Activated T-helper 2 cell treated with anti-CD3 and anti-CD28 coated beads, Interferon-gamma antibody, Interleukin-2, Interleukin-4, amounts not matched to agents 10 μg/mL and 5 μg/mL and 100 μg/mL, durations not matched to agents 14 hours and 24 hours and 36 hours (primary cell): ENCODE results near the gene CAPN8. TPM values are rescaled to one million over a fixed set of nuclear protein-coding genes. Genes with fewer than 3 reads are reported as not detected.

Experiments used
- DNase-seq: peaks from one replicate; pipeline ENCODE4 v3.0.0; 2021; ENCODE audit warnings: low spot score
- H3K27ac Mint-ChIP-seq: one replicate; pipeline ENCODE4 v1.8.0; 2021; ENCODE audit warnings: mixed read lengths
- H3K27me3 Mint-ChIP-seq: one replicate; pipeline ENCODE4 v1.8.0; 2021; ENCODE audit warnings: low read depth, mixed read lengths
- H3K36me3 Mint-ChIP-seq: one replicate; pipeline ENCODE4 v1.8.0; 2021; ENCODE audit warnings: low read depth, mixed read lengths
- H3K4me1 Mint-ChIP-seq: one replicate; pipeline ENCODE4 v1.8.0; 2021; ENCODE audit warnings: low read depth, mixed read lengths
- H3K4me3 Mint-ChIP-seq: one replicate; pipeline ENCODE4 v1.8.0; 2021; ENCODE audit warnings: low read depth, mild to moderate bottlenecking, moderate library complexity, mixed read lengths
- H3K9me3 Mint-ChIP-seq: one replicate; pipeline ENCODE4 v1.8.0; 2021; ENCODE audit warnings: mixed read lengths
- intact Hi-C: fragments of 100-400 bp; cut with micrococcal nuclease; formaldehyde crosslinking; loops from one replicate; pipeline ENCODE4 v1.15.1; 2023
- total RNA-seq: library from RNA; stranded (reverse); gene quantifications from 2 replicates; pipeline ENCODE4 v1.2.3, GENCODE V29; 2022

Gene CAPN8
- total RNA-seq, 1 donor from 2014 or later = not detected

GRCh38 chr1:223642237-223642636 is 23.3 kb downstream of the CAPN8 start:
- peaks cover 6% of the 10 kb centered on the region for H3K4me1 Mint-ChIP-seq
- peaks cover 15% of the 10 kb centered on the region for H3K27me3 Mint-ChIP-seq
- H3K9me3 Mint-ChIP-seq = peaks cover 32% of the 10 kb centered on the region
- no peak overlapping the region for H3K27ac Mint-ChIP-seq
- intact Hi-C loops = no loop called here
- H3K4me3 Mint-ChIP-seq = no peak overlapping the region
- DNase-seq = no peak
- H3K36me3 Mint-ChIP-seq = peaks cover 10% of the 10 kb centered on the region

DNA sequence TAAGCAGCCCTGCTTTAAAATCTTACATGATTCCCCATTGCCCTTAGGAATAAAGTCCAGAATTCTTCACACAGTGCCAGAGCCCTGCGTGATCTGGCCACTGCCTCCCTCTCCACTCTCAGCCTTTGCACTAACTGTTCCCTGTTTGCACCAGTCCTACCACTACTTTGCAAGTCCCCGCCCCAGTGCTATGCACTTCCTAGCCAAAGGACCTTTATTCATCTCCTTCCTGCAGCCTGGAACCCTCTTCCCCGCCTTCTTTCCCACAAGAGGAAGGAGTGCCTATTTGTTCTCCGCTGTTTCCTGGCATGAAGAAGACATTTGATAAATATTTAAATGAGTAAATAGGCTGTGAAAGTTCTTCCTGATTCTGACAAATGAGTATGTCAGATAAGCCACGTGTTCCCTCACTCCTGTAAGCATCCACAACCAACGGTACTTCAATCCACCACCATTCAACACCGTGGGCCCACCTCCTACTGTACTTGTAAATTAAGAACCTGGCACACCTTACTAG is 23.9 kb downstream of the CAPN8 start:
- no peak for DNase-seq
- intact Hi-C loops = no loop called here
- no peak overlapping the region for H3K27ac Mint-ChIP-seq
- no peak overlapping the region for H3K4me3 Mint-ChIP-seq
- peaks cover 6% of the 10 kb centered on the region for H3K4me1 Mint-ChIP-seq
- H3K27me3 Mint-ChIP-seq = peaks cover 20% of the 10 kb centered on the region
- peaks cover 35% of the 10 kb centered on the region for H3K9me3 Mint-ChIP-seq
- H3K36me3 Mint-ChIP-seq = peaks cover 10% of the 10 kb centered on the region

- Mint-ChIP-seq H3K4me3 (no peak overlapping the region), H3K9me3 (peaks cover 35% of the 10 kb centered on the region), H3K36me3 (peaks cover 10% of the 10 kb centered on the region), H3K27me3 (peaks cover 25% of the 10 kb centered on the region), H3K27ac (no peak overlapping the region), H3K4me1 (peaks cover 6% of the 10 kb centered on the region)
- intact Hi-C loops = no loop called here
- no peak for DNase-seq
These were observed 26.2 kb downstream of the CAPN8 start for GRCh38 chr1:223639331-223639749.

DNA sequence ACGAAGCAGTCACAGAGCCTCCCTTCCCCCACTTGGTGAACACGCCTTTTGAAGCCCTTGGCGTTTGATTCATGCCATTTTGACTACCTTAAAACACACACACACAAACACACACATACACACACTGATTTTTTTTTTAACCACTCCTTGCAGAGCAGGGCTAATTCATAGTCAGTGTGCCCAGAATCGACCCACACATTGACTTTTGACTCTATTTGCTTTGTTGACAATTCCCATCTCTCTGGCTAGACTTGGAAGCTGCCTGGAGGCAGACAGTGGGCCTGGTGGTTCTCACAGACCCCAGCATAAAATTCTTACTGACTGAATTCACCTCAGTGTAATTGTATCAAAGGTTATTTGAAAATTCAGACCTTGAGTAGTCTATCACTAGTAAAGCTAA is 30.3 kb downstream of the CAPN8 start:
- intact Hi-C loops = no loop called here
- H3K4me1 Mint-ChIP-seq = peaks cover 6% of the 10 kb centered on the region
- peaks cover 21% of the 10 kb centered on the region for H3K27me3 Mint-ChIP-seq
- peaks cover 19% of the 10 kb centered on the region for H3K9me3 Mint-ChIP-seq
- H3K4me3 Mint-ChIP-seq = no peak overlapping the region
- peaks cover 5% of the 10 kb centered on the region for H3K36me3 Mint-ChIP-seq
- DNase-seq = no peak
- no peak overlapping the region for H3K27ac Mint-ChIP-seq

GRCh38 chr1:223634423-223634822 is 31.1 kb downstream of the CAPN8 start:
- H3K9me3 Mint-ChIP-seq = peaks cover 11% of the 10 kb centered on the region
- DNase-seq = no peak
- no peak overlapping the region for H3K4me3 Mint-ChIP-seq
- H3K4me1 Mint-ChIP-seq = no peaks in the 10 kb centered on the region
- H3K27me3 Mint-ChIP-seq = peaks cover 21% of the 10 kb centered on the region
- intact Hi-C loops = no loop called here
- no peaks in the 10 kb centered on the region for H3K36me3 Mint-ChIP-seq
- H3K27ac Mint-ChIP-seq = no peak overlapping the region

DNA sequence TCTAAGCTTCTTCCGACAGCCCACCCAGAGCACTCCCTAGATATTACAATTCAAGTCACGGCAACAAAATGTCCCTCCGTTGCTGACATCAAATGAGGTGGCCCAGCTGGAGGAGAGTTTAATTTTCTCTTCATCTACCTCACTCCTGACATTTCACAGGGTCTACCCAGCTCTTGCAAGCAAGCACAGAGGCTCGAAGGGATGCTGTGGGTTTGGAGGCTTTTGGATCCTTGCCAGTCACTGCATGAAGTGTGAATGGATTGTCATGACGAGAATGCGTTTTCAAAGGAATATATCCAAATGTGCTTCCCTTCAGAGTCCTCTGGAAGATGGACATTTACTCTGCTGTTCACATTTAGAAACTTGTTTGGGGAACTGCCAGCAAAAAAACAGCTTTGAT is 33.5 kb downstream of the CAPN8 start:
- Mint-ChIP-seq H3K27ac (no peak overlapping the region), H3K4me1 (no peaks in the 10 kb centered on the region), H3K36me3 (no peaks in the 10 kb centered on the region), H3K27me3 (peaks cover 9% of the 10 kb centered on the region), H3K9me3 (peaks cover 2% of the 10 kb centered on the region), H3K4me3 (no peak overlapping the region)
- intact Hi-C loops = no loop called here
- DNase-seq = no peak

- H3K9me3 Mint-ChIP-seq = no peaks in the 10 kb centered on the region
- H3K36me3 Mint-ChIP-seq = no peaks in the 10 kb centered on the region
- no peak for DNase-seq
- no peaks in the 10 kb centered on the region for H3K4me1 Mint-ChIP-seq
- intact Hi-C loops = no loop called here
- no peak overlapping the region for H3K4me3 Mint-ChIP-seq
- H3K27me3 Mint-ChIP-seq = peaks cover 6% of the 10 kb centered on the region
- no peak overlapping the region for H3K27ac Mint-ChIP-seq
These were observed 34.0 kb downstream of the CAPN8 start for GRCh38 chr1:223631473-223631872.

DNA sequence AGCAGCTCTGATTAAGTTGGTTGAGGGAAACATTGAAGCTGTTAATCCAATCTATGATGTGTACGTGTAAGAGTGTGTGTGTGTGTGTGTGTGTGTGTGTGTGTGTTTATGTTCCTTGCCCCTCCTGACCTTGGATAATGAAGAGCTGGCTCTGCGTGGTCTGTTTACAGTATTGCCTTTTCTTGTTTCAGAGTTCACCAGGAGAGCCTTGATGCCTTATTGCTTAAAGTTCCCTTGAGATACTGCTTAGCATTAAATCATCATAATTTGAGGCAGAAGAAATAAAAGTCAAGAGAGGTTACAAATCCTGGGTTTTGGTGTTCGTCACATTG is 36.4 kb downstream of the CAPN8 start:
- H3K4me3 Mint-ChIP-seq = no peak overlapping the region
- intact Hi-C loops = no loop called here
- H3K36me3 Mint-ChIP-seq = no peaks in the 10 kb centered on the region
- peaks cover 1% of the 10 kb centered on the region for H3K27me3 Mint-ChIP-seq
- no peaks in the 10 kb centered on the region for H3K4me1 Mint-ChIP-seq
- DNase-seq = no peak
- no peaks in the 10 kb centered on the region for H3K9me3 Mint-ChIP-seq
- H3K27ac Mint-ChIP-seq = no peak overlapping the region

GRCh38 chr1:223628233-223629125 is 37.0 kb downstream of the CAPN8 start:
- intact Hi-C loops = no loop called here
- DNase-seq = peak; percentile 21
- H3K4me1 Mint-ChIP-seq = no peaks in the 10 kb centered on the region
- H3K27ac Mint-ChIP-seq = no peak overlapping the region
- no peaks in the 10 kb centered on the region for H3K9me3 Mint-ChIP-seq
- H3K4me3 Mint-ChIP-seq = no peak overlapping the region
- H3K36me3 Mint-ChIP-seq = no peaks in the 10 kb centered on the region
- peaks cover 1% of the 10 kb centered on the region for H3K27me3 Mint-ChIP-seq

GRCh38 chr1:223622132-223622842 is 43.2 kb downstream of the CAPN8 start:
- no peaks in the 10 kb centered on the region for H3K9me3 Mint-ChIP-seq
- intact Hi-C loops = no loop called here
- no peaks in the 10 kb centered on the region for H3K36me3 Mint-ChIP-seq
- H3K4me3 Mint-ChIP-seq = no peak overlapping the region
- no peak for DNase-seq
- no peaks in the 10 kb centered on the region for H3K4me1 Mint-ChIP-seq
- no peaks in the 10 kb centered on the region for H3K27me3 Mint-ChIP-seq
- no peak overlapping the region for H3K27ac Mint-ChIP-seq

GRCh38 chr1:223621312-223621734 is 44.2 kb downstream of the CAPN8 start:
- no peak for DNase-seq
- intact Hi-C loops = no loop called here
- Mint-ChIP-seq H3K4me1 (no peaks in the 10 kb centered on the region), H3K4me3 (no peak overlapping the region), H3K9me3 (no peaks in the 10 kb centered on the region), H3K27me3 (no peaks in the 10 kb centered on the region), H3K27ac (no peak overlapping the region), H3K36me3 (no peaks in the 10 kb centered on the region)

GRCh38 chr1:223620297-223620897 is 45.1 kb downstream of the CAPN8 start:
- H3K27me3 Mint-ChIP-seq = no peaks in the 10 kb centered on the region
- DNase-seq = no peak
- no peaks in the 10 kb centered on the region for H3K4me1 Mint-ChIP-seq
- no peaks in the 10 kb centered on the region for H3K9me3 Mint-ChIP-seq
- H3K4me3 Mint-ChIP-seq = no peak overlapping the region
- no peaks in the 10 kb centered on the region for H3K36me3 Mint-ChIP-seq
- intact Hi-C loops = no loop called here
- no peak overlapping the region for H3K27ac Mint-ChIP-seq

DNA sequence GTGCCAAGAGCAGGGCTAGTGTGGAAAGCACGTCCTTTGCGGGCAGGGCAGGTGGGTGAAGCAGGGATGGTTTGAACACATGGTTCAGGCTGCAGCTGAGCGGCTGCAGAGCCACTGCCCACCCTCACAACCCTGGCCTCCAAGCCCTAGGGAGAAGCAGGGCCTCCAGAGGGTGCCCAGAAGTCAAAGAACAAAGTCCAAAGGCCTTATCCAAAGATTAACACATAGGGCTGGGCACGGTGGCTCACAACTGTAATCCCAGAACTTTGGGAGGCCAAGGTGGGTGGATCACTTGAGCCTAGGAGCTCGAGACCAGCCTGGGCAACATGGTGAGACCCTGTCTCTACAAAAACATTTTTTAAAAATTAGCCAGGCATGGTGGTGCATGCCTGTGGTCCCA is 46.8 kb downstream of the CAPN8 start:
- H3K4me1 Mint-ChIP-seq = no peaks in the 10 kb centered on the region
- no peak overlapping the region for H3K27ac Mint-ChIP-seq

More for the DNA sequence above, 46.8 kb downstream of the CAPN8 start:
- H3K9me3 Mint-ChIP-seq = no peaks in the 10 kb centered on the region
- intact Hi-C loops = no loop called here
- no peaks in the 10 kb centered on the region for H3K27me3 Mint-ChIP-seq
- no peak overlapping the region for H3K4me3 Mint-ChIP-seq
- DNase-seq = no peak
- no peaks in the 10 kb centered on the region for H3K36me3 Mint-ChIP-seq
